ENCODE results near the gene BBS10.

- no peak for TF ChIP-seq CTCF (conservative IDR thresholded peaks at IDR 0.05; ENCODE audit: low read depth, low read length)
- TF ChIP-seq EZH2phosphoT487 (IDR thresholded peaks at IDR 0.05; ENCODE audit: borderline replicate concordance, low read length) = no peak
Measured at GRCh38 chr12:76391461-76391860, 43.2 kb upstream of the BBS10 start.

All from PC-3 (cell line).